Suprapubic skin (tissue), 4 donors: Measurements from ENCODE around the gene CACNA1E. TPM values are rescaled to one million over a fixed set of nuclear protein-coding genes. Genes with fewer than 3 reads are reported as not detected.

Source experiments
- DNase-seq, 2 donors: peaks; one replicate each; pipeline ENCODE4 v3.0.0-alpha.2; 2019; ENCODE audit warnings: low spot score in 2 of 2
- H3K27ac ChIP-seq: fragments of 200-600 bp; sonication (generic); one replicate; pipeline ENCODE4 v1.5.1; 2019
- H3K27me3 ChIP-seq: fragments of 200-600 bp; sonication (generic); one replicate; pipeline ENCODE4 v1.5.1; 2019
- H3K36me3 ChIP-seq: fragments of 200-600 bp; sonication (generic); one replicate; pipeline ENCODE4 v1.5.1; 2019
- H3K4me1 ChIP-seq: fragments of 200-600 bp; sonication (generic); one replicate; pipeline ENCODE4 v1.5.1; 2019
- H3K4me3 ChIP-seq: fragments of 200-600 bp; sonication (generic); one replicate; pipeline ENCODE4 v1.5.1; 2019; ENCODE audit warnings: mild to moderate bottlenecking
- H3K9me3 ChIP-seq: fragments of 200-600 bp; sonication (generic); one replicate; pipeline ENCODE4 v1.5.1; 2019
- CTCF ChIP-seq, 2 donors: fragments of 200-600 bp in 1 of 2; fragments of 450-650 bp in 1 of 2; sonication (generic) in 1 of 2; IDR thresholded peaks; one replicate each; pipeline ENCODE4 v1.5.1; 2016 to 2019; ENCODE audit warnings: antibody characterized with exemption in 2 of 2, mild to moderate bottlenecking in 1 of 2, moderate library complexity in 1 of 2
- EP300 ChIP-seq: sonication (generic); formaldehyde crosslinking; IDR thresholded peaks from one replicate; pipeline ENCODE4 v1.6.1; 2017; ENCODE audit warnings: antibody characterized with exemption
- POLR2A ChIP-seq, 2 donors: fragments of 450-650 bp; IDR thresholded peaks; one replicate each; pipeline ENCODE4 v1.6.1; 2017; ENCODE audit warnings: antibody characterized with exemption in 2 of 2, mild to moderate bottlenecking in 2 of 2, moderate library complexity in 2 of 2
- POLR2AphosphoS5 ChIP-seq, 3 donors: sonication (generic); formaldehyde crosslinking; IDR thresholded peaks; one replicate each; pipeline ENCODE4 v1.6.1; 2017; ENCODE audit warnings: antibody characterized with exemption in 3 of 3
- WGBS: methylation state at CpG from one replicate; pipeline ENCODE4 v1.1.5; 2018; 5-methylcytosine and 5-hydroxymethylcytosine counted together
- total RNA-seq, 4 donors: library from RNA; depleted of rRNA; stranded (reverse); fragments of >200 nt; gene quantifications; one replicate each; pipeline ENCODE4 v1.1.0, GENCODE V29; 2016

The CACNA1E gene
- total RNA-seq, 4 donors from 2014 or later = not detected

- DNase-seq = no peak
- Histone ChIP-seq H3K4me1 (no peaks in the 10 kb centered on the region), H3K27ac (no peak overlapping the region), H3K36me3 (no peaks in the 10 kb centered on the region), H3K4me3 (no peak overlapping the region), H3K9me3 (no peaks in the 10 kb centered on the region), H3K27me3 (no peaks in the 10 kb centered on the region)
- WGBS = 69% methylated on average over 6 of the region's 6 CpGs
- no peak for TF ChIP-seq POLR2AphosphoS5 (IDR thresholded peaks at IDR 0.05)
- no peak for TF ChIP-seq CTCF (IDR thresholded peaks at IDR 0.05)
- TF ChIP-seq EP300 = no peak
- TF ChIP-seq POLR2A (IDR thresholded peaks at IDR 0.05) = no peak
These were observed 234.7 kb downstream of the CACNA1E start for GRCh38 chr1:181718034-181718433.

DNA sequence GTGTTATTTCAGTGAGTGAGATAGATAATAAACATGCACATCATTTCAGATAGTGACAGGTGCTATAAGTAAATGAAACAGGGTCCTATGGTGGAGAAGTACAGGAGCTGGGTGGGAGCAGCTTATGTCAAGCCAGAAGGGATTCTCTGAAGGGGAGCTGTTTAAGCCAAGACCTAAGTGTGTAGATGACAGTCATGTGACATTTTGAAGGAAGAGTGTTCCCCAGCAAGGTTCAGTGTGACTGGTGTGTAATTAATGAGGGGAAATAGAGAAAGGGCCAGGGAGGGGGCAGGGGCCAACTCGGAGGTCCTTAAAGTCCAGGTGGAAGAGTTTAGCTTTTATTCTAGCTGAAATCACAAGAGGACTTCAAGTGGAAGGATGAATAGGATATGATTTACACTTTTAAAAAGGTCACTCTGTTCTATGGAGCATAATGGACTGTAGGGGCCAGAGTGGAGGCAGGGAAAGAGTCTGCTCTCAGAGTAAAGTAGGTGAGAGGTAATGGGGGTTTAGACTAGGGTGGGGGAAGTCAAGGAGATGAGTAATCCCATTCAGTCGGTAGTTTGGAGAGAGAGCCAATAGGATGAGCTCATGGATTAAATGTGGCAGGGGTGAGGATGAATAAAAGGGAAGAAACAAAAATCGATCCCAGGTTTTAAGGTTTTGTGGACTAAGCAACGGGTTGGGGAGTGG lies 243.1 kb downstream of the CACNA1E start:
- Histone ChIP-seq H3K27me3 (no peaks in the 10 kb centered on the region), H3K9me3 (no peaks in the 10 kb centered on the region), H3K27ac (no peak overlapping the region), H3K4me3 (no peak overlapping the region), H3K36me3 (no peaks in the 10 kb centered on the region), H3K4me1 (no peaks in the 10 kb centered on the region)
- no peak for DNase-seq
- WGBS = 62% methylated on average over 4 of the region's 4 CpGs
- TF ChIP-seq POLR2AphosphoS5 (IDR thresholded peaks at IDR 0.05) = no peak
- TF ChIP-seq EP300 = no peak
- no peak for TF ChIP-seq CTCF (IDR thresholded peaks at IDR 0.05)
- TF ChIP-seq POLR2A (IDR thresholded peaks at IDR 0.05) = no peak

DNA sequence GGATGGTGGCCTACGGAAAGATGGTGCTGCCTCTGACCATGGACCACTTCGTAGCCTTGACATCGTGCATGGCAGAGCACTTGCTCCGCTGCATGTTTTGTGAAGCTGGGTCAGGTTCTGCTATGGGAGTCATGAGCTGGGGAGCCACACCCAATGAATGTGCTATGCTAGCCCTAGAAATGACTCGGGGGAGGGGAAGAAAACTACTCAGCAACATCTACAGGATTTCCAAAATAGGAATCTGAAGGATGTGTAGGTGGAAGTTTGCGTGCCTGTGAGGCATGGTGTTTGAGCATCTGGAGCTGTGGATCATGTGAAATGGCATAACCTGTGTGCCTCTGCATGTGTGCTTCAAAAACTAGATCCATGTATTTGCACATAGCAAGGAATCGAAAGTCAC lies 247.3 kb downstream of the CACNA1E start:
- no peaks in the 10 kb centered on the region for H3K27me3 ChIP-seq
- H3K9me3 ChIP-seq = no peaks in the 10 kb centered on the region
- no peaks in the 10 kb centered on the region for H3K4me1 ChIP-seq
- H3K27ac ChIP-seq = no peak overlapping the region
- 96% methylated on average over 7 of the region's 7 CpGs for WGBS
- no peak overlapping the region for H3K4me3 ChIP-seq
- TF ChIP-seq EP300 = no peak
- no peak for TF ChIP-seq POLR2AphosphoS5 (IDR thresholded peaks at IDR 0.05)
- TF ChIP-seq CTCF (IDR thresholded peaks at IDR 0.05) = no peak
- DNase-seq = no peak
- no peaks in the 10 kb centered on the region for H3K36me3 ChIP-seq

DNA sequence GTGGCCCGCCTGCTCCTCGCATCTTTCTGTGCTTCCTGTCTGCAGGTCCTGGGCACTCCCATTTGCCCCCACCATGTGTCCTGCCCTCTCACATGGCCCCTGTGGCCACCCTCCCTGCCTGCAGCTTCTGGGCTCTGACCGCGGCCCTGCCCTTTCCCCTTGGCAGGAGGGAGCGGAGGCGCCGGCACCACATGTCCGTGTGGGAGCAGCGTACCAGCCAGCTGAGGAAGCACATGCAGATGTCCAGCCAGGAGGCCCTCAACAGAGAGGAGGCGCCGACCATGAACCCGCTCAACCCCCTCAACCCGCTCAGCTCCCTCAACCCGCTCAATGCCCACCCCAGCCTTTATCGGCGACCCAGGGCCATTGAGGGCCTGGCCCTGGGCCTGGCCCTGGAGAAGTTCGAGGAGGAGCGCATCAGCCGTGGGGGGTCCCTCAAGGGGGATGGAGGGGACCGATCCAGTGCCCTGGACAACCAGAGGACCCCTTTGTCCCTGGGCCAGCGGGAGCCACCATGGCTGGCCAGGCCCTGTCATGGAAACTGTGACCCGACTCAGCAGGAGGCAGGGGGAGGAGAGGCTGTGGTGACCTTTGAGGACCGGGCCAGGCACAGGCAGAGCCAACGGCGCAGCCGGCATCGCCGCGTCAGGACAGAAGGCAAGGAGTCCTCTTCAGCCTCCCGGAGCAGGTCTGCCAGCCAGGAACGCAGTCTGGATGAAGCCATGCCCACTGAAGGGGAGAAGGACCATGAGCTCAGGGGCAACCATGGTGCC lies 249.1 kb downstream of the CACNA1E start:
- no peaks in the 10 kb centered on the region for H3K36me3 ChIP-seq
- no peak for TF ChIP-seq EP300
- no peak for TF ChIP-seq POLR2A (IDR thresholded peaks at IDR 0.05)
- TF ChIP-seq POLR2AphosphoS5 (IDR thresholded peaks at IDR 0.05) = no peak
- TF ChIP-seq CTCF (IDR thresholded peaks at IDR 0.05) = no peak
- no peak overlapping the region for H3K4me3 ChIP-seq
- H3K9me3 ChIP-seq = no peaks in the 10 kb centered on the region
- WGBS = 96% methylated on average over 27 of the region's 31 CpGs
- no peak for DNase-seq
- no peak overlapping the region for H3K27ac ChIP-seq
- no peaks in the 10 kb centered on the region for H3K27me3 ChIP-seq
- no peaks in the 10 kb centered on the region for H3K4me1 ChIP-seq

DNA sequence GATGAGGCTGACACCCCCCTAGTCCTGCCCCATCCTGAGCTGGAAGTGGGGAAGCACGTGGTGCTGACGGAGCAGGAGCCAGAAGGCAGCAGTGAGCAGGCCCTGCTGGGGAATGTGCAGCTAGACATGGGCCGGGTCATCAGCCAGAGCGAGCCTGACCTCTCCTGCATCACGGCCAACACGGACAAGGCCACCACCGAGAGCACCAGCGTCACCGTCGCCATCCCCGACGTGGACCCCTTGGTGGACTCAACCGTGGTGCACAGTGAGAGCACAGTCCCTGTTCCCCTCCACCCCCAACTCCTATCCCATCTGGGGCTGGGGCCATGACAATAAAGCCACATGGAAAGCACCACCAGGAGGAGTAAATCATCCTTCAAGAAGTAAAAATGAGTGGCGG lies 250.2 kb downstream of the CACNA1E start:
- 86% methylated on average over 10 of the region's 14 CpGs for WGBS
- DNase-seq = no peak
- Histone ChIP-seq H3K9me3 (no peaks in the 10 kb centered on the region), H3K27me3 (no peaks in the 10 kb centered on the region), H3K27ac (no peak overlapping the region), H3K4me3 (no peak overlapping the region), H3K4me1 (no peaks in the 10 kb centered on the region), H3K36me3 (no peaks in the 10 kb centered on the region)
- no peak for TF ChIP-seq CTCF (IDR thresholded peaks at IDR 0.05)
- no peak for TF ChIP-seq POLR2AphosphoS5 (IDR thresholded peaks at IDR 0.05)
- TF ChIP-seq EP300 = no peak
- TF ChIP-seq POLR2A (IDR thresholded peaks at IDR 0.05) = no peak
